Hepatocyte (in vitro differentiated cells): ENCODE data around the gene DPY19L1.

Source experiments
- CTCF ChIP-seq: fragments of 200-600 bp; sonication (generic); IDR thresholded peaks from 2 replicates; pipeline ENCODE4 v1.5.1; 2016; ENCODE audit warnings: antibody characterized with exemption, mild to moderate bottlenecking; ENCODE audit not compliant: poor library complexity
- EZH2 ChIP-seq: fragments of 200-600 bp; sonication (generic); IDR thresholded peaks from 2 replicates; pipeline ENCODE4 v1.6.1; 2016; ENCODE audit warnings: antibody characterized with exemption, mild to moderate bottlenecking, borderline replicate concordance
- EZH2phosphoT487 ChIP-seq: fragments of 200-600 bp; sonication (generic); IDR thresholded peaks from one replicate; pipeline ENCODE4 v1.6.1; 2018; ENCODE audit warnings: antibody characterized with exemption, mild to moderate bottlenecking, low read depth, moderate library complexity; ENCODE audit not compliant: unreplicated experiment, severe bottlenecking

- TF ChIP-seq CTCF (no peak), EZH2 (no peak), EZH2phosphoT487 (no peak)
These were observed 142.1 kb downstream of the DPY19L1 start for GRCh38 chr7:34895202-34895601.
